ENCODE data around the gene GNB4. TPM values are rescaled to one million over a fixed set of nuclear protein-coding genes. Genes with fewer than 3 reads are reported as not detected.
A peak's percentile ranks its signal among the peaks of the same experiment; 100 is the strongest.

The GNB4 gene
- polyA plus RNA-seq, 1 donor: 17.7 TPM

GRCh38 chr3:179375091-179375999, 75.9 kb downstream of the GNB4 start:
- Histone ChIP-seq H3K36me3 (ENCODE audit: control insufficient read depth, insufficient read depth, low read length) (peaks cover 32% of the 10 kb centered on the region), H3K9me3 (ENCODE audit: control insufficient read depth, low read depth, low read length) (no peaks in the 10 kb centered on the region)
- DNase-seq: no peak

GRCh38 chr3:179373938-179374337, 77.3 kb downstream of the GNB4 start:
- H3K36me3 ChIP-seq (ENCODE audit: control insufficient read depth, insufficient read depth, low read length): peaks cover 30% of the 10 kb centered on the region
- no peak overlapping the region for H3K4me3 ChIP-seq (ENCODE audit: low read length)

More at GRCh38 chr3:179375091-179375999, 75.9 kb downstream of the GNB4 start:
- H3K4me1 ChIP-seq (ENCODE audit: control insufficient read depth, insufficient read depth, low read length): no peaks in the 10 kb centered on the region
- no peaks in the 10 kb centered on the region for H3K27me3 ChIP-seq (ENCODE audit: control insufficient read depth, insufficient read depth, low read length)
- 83% methylated on average over 6 of the region's 12 CpGs for WGBS (ENCODE audit: insufficient coverage, low lambda C conversion rate)
- H3K4me3 ChIP-seq (ENCODE audit: low read length): no peak overlapping the region
- H3K27ac ChIP-seq (ENCODE audit: low read length): no peak overlapping the region

GRCh38 chr3:179369621-179370020, 81.6 kb downstream of the GNB4 start:
- H3K27me3 ChIP-seq (ENCODE audit: control insufficient read depth, insufficient read depth, low read length): no peaks in the 10 kb centered on the region
- H3K36me3 ChIP-seq (ENCODE audit: control insufficient read depth, insufficient read depth, low read length): peaks cover 33% of the 10 kb centered on the region
- WGBS (ENCODE audit: insufficient coverage, low lambda C conversion rate): no CpG with 5 or more reads among the region's 1 CpG
- H3K4me3 ChIP-seq (ENCODE audit: low read length): no peak overlapping the region
- DNase-seq: no peak
- no peaks in the 10 kb centered on the region for H3K4me1 ChIP-seq (ENCODE audit: control insufficient read depth, insufficient read depth, low read length)
- no peaks in the 10 kb centered on the region for H3K9me3 ChIP-seq (ENCODE audit: control insufficient read depth, low read depth, low read length)
- no peak overlapping the region for H3K27ac ChIP-seq (ENCODE audit: low read length)

More at GRCh38 chr3:179373938-179374337, 77.3 kb downstream of the GNB4 start:
- no peak for DNase-seq
- no peaks in the 10 kb centered on the region for H3K27me3 ChIP-seq (ENCODE audit: control insufficient read depth, insufficient read depth, low read length)
- no peaks in the 10 kb centered on the region for H3K9me3 ChIP-seq (ENCODE audit: control insufficient read depth, low read depth, low read length)
- no peak overlapping the region for H3K27ac ChIP-seq (ENCODE audit: low read length)
- H3K4me1 ChIP-seq (ENCODE audit: control insufficient read depth, insufficient read depth, low read length): no peaks in the 10 kb centered on the region
- 100% methylated on average over 1 of the region's 6 CpGs for WGBS (ENCODE audit: insufficient coverage, low lambda C conversion rate)

- no CpG with 5 or more reads among the region's 5 CpGs for WGBS (ENCODE audit: insufficient coverage, low lambda C conversion rate)
- Histone ChIP-seq H3K9me3 (ENCODE audit: control insufficient read depth, low read depth, low read length) (no peaks in the 10 kb centered on the region), H3K27me3 (ENCODE audit: control insufficient read depth, insufficient read depth, low read length) (no peaks in the 10 kb centered on the region), H3K4me3 (ENCODE audit: low read length) (no peak overlapping the region), H3K36me3 (ENCODE audit: control insufficient read depth, insufficient read depth, low read length) (peaks cover 55% of the 10 kb centered on the region), H3K27ac (ENCODE audit: low read length) (no peak overlapping the region), H3K4me1 (ENCODE audit: control insufficient read depth, insufficient read depth, low read length) (no peaks in the 10 kb centered on the region)
- no peak for DNase-seq
These were observed 87.9 kb downstream of the GNB4 start for GRCh38 chr3:179363332-179363731.

- Histone ChIP-seq H3K4me3 (ENCODE audit: low read length) (no peak overlapping the region), H3K27me3 (ENCODE audit: control insufficient read depth, insufficient read depth, low read length) (no peaks in the 10 kb centered on the region), H3K27ac (ENCODE audit: low read length) (no peak overlapping the region), H3K9me3 (ENCODE audit: control insufficient read depth, low read depth, low read length) (no peaks in the 10 kb centered on the region), H3K36me3 (ENCODE audit: control insufficient read depth, insufficient read depth, low read length) (peaks cover 58% of the 10 kb centered on the region), H3K4me1 (ENCODE audit: control insufficient read depth, insufficient read depth, low read length) (no peaks in the 10 kb centered on the region)
- no peak for DNase-seq
- WGBS (ENCODE audit: insufficient coverage, low lambda C conversion rate): no CpG with 5 or more reads among the region's 1 CpG
These were observed 95.3 kb downstream of the GNB4 start for GRCh38 chr3:179355996-179356395.

GRCh38 chr3:179348325-179349013, 102.8 kb downstream of the GNB4 start:
- peak overlapping the region; percentile 76 for H3K4me3 ChIP-seq (ENCODE audit: low read length)
- peaks cover 13% of the 10 kb centered on the region for H3K36me3 ChIP-seq (ENCODE audit: control insufficient read depth, insufficient read depth, low read length)
- no CpG with 5 or more reads among the region's 5 CpGs for WGBS (ENCODE audit: insufficient coverage, low lambda C conversion rate)
- DNase-seq: peak in 1 of 2 donors; percentile 51
- H3K9me3 ChIP-seq (ENCODE audit: control insufficient read depth, low read depth, low read length): no peaks in the 10 kb centered on the region
- H3K27ac ChIP-seq (ENCODE audit: low read length): peak overlapping the region; percentile 83
- H3K27me3 ChIP-seq (ENCODE audit: control insufficient read depth, insufficient read depth, low read length): no peaks in the 10 kb centered on the region
- H3K4me1 ChIP-seq (ENCODE audit: control insufficient read depth, insufficient read depth, low read length): peaks cover 3% of the 10 kb centered on the region

GRCh38 chr3:179347345-179348194, 103.7 kb downstream of the GNB4 start, which contains the start of gene MFN1:
TSS of gene MFN1 (plus strand) at chr3:179347709. CDS start at chr3:179348852, 1,143 bp downstream.
- H3K27ac ChIP-seq (ENCODE audit: low read length): peak within 1 kb of the TSS; percentile 83
- H3K4me3 ChIP-seq (ENCODE audit: low read length): peak within 1 kb of the TSS; percentile 76
- WGBS (ENCODE audit: insufficient coverage, low lambda C conversion rate): no CpG with 5 or more reads among the region's 63 CpGs
- no peaks in the 10 kb centered on the region for H3K9me3 ChIP-seq (ENCODE audit: control insufficient read depth, low read depth, low read length)
- no peaks in the 10 kb centered on the region for H3K27me3 ChIP-seq (ENCODE audit: control insufficient read depth, insufficient read depth, low read length)
- peak; percentile 94 to 97 for DNase-seq
- H3K4me1 ChIP-seq (ENCODE audit: control insufficient read depth, insufficient read depth, low read length): peaks cover 3% of the 10 kb centered on the region
- peaks cover 11% of the 10 kb centered on the region for H3K36me3 ChIP-seq (ENCODE audit: control insufficient read depth, insufficient read depth, low read length)

Other genes with a start within 250 kb of the GNB4 start
- gene KCNMB3, start 200.4 kb downstream of the GNB4 start, polyA plus RNA-seq: 5.0 TPM
- 41.8 TPM for gene ZNF639, start 128.4 kb downstream of the GNB4 start, polyA plus RNA-seq
- gene MFN1, start 103.8 kb downstream of the GNB4 start, polyA plus RNA-seq: 38.8 TPM
- 56.7 TPM for gene ACTL6A, start 111.5 kb upstream of the GNB4 start, polyA plus RNA-seq
- 39.1 TPM for gene MRPL47, start 153.2 kb upstream of the GNB4 start, polyA plus RNA-seq
- 148 TPM for gene NDUFB5, start 153.3 kb upstream of the GNB4 start, polyA plus RNA-seq
- gene USP13, start 201.6 kb upstream of the GNB4 start, polyA plus RNA-seq: 4.7 TPM